ENCODE measurements around the gene CBLB.

The CBLB gene

DNA sequence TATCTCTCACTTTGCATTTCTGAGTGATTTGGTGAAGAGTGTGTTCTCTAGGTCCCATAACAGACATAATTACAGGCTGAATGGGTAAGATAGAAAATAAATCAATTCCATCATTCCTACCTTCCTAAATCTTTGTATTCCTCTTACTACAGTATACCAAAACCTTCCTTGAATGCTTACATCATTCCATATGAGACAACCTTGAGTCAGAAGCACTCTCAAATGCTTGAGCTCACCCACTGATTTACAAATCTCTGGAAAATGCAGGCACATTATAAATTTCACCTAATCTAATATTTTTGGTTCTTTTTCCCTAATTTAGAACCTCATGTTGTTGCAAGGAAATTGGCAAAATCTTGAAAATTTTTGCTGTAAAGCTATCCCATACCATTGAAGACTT lies 239.1 kb downstream of the CBLB start:
- DNase-seq (ENCODE audit: low read depth in 1 of 2, low spot score in 1 of 2) = no peak

GRCh38 chr3:105626739-105627138 lies 242.1 kb downstream of the CBLB start:
- DNase-seq (ENCODE audit: low read depth in 1 of 2, low spot score in 1 of 2) = no peak

- DNase-seq (ENCODE audit: low read depth in 1 of 2, low spot score in 1 of 2) = no peak
These were observed 246.6 kb downstream of the CBLB start for GRCh38 chr3:105622169-105622568.

DNA sequence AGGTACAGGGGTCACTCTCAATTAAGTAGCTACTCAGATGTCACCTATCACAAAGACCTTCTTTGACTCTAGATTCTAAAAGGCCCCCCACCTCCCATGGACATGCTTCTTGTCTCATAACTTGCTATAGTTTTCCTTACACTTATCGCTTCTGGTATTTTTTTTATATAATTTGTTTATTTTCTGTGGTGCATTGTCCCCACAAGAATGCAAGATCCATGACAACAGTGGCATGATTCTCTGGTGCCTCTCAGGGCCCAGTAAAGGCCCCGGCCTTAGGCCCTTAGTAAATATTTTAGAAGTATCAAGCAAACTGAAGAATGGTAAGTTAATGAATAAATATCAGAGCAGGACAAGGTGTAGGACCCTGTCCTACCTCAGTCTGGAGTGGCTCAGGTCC lies 248.6 kb downstream of the CBLB start:
- DNase-seq (ENCODE audit: low read depth in 1 of 2, low spot score in 1 of 2) = no peak

- no peak for DNase-seq (ENCODE audit: low read depth in 1 of 2, low spot score in 1 of 2)
These were observed 249.2 kb downstream of the CBLB start for GRCh38 chr3:105619651-105620050.

DNA sequence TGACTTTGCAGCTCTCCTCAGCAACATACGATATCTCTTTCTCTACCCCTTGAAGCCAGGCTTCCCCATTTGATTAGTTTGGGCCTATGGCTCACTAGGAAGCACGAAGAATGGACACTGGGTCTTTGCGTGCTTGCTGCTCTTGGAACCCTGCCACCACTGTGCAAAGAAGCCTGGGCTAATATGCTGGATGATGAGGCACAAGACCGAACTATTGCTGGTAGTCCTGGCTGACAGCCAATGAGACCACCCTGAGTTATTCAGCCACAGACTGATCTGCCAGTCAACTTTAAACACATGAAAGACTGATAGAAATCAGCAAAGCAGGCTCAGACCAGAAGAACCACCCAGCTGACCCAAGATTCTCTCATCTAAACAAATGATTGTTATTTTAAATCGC lies 250.3 kb downstream of the CBLB start:
- DNase-seq (ENCODE audit: low read depth in 1 of 2, low spot score in 1 of 2) = no peak

GRCh38 chr3:105616374-105617121 lies 252.3 kb downstream of the CBLB start:
- DNase-seq (ENCODE audit: low read depth in 1 of 2, low spot score in 1 of 2) = no peak

DNA sequence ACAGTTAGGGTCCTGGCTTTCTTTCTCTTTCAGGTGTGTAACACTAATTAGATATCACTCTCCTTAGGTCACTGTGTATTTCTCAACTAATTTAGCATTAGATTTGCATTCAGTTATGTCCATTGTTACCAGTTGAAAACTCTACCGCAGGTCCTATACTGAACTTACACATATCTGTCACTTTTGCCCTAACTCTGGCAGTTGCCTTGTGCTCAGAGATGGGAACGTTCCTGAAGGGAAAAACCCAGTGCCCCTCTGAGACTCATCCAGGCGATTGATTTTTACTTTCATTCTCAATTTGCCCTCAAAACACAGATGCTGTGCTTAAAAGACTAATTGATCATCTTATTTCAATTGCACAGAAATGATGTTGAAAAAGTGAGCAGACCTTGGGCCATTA lies 253.0 kb downstream of the CBLB start:
- no peak for DNase-seq (ENCODE audit: low read depth in 1 of 2, low spot score in 1 of 2)

DNA sequence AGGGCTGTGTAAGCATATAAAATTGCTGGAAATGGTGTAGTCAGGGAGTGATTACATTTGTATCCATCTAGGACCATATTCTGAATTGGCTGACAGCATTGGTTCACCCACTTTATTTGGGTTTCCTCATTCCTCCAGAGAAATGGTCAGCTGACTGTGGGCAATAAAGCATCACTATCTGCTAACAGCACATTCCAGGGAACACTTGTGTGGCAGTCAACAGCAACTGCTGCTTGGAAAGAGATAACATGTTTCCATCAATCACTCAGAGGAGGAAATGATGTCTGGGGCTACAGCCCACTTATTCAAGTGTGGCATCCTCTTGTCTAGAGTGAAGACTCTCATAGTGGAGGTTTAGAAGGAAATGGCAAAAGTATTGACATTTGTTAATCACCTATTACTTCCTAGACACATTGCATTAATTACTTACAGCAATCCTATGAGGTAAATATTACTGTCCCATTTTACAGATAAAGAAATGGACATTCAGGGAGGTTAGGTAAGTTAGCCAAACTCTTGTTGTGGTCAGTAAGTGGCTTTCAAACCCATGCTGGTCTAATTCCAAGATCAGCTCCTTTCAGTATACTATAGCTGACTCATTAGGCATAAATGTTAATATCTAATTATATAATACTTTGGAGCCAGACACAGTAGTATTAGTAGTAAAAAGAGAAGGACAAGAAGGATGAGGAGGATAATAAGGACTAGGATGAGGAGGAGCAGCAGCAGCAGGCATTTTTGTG lies 254.4 kb downstream of the CBLB start:
- DNase-seq (ENCODE audit: low read depth in 1 of 2, low spot score in 1 of 2) = no peak

- no peak for DNase-seq (ENCODE audit: low read depth in 1 of 2, low spot score in 1 of 2)
These were observed 255.7 kb downstream of the CBLB start for GRCh38 chr3:105613120-105613519.

GRCh38 chr3:105611304-105612192 lies 257.3 kb downstream of the CBLB start:
- DNase-seq (ENCODE audit: low read depth in 1 of 2, low spot score in 1 of 2) = no peak

DNA sequence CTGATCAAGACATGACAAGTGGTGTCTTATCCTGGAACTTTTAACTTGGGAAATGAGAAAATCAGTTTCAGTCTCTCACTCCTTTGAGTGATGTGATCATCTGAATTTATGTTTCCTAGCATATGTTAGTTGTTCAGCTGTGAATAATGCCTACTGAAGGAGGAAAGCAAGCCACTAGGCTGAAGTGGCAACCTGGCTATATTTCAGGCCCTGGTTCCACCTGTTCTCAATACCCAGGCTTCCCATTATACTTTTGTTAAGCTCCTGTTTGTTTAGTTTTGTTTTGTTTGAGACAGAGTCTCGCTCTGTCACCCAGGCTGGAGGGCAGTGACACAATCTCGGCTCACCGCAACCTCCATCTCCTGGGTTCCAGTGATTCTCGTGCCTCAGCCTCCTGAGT lies 258.3 kb downstream of the CBLB start:
- no peak for DNase-seq (ENCODE audit: low read depth in 1 of 2, low spot score in 1 of 2)

DNA sequence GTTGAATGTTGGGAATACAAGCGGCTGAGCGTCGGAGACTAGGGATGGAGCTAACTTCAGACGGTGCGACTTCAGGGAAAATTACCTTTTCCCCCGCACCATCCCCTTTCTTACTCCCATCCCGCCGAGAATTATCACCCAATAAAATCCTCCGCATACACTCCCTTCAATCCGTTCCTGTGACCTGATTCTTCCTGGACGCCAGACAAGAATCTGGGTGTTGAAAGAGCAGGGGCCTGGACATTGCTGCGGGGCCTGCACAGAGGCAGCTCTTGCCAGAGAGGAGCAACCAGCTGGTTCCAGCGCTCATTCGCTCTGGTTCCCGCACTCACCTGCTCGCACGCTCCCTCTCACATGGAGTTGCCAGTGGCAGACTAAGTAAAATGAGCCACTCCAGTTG lies 260.2 kb downstream of the CBLB start:
- no peak for DNase-seq (ENCODE audit: low read depth in 1 of 2, low spot score in 1 of 2)

DNA sequence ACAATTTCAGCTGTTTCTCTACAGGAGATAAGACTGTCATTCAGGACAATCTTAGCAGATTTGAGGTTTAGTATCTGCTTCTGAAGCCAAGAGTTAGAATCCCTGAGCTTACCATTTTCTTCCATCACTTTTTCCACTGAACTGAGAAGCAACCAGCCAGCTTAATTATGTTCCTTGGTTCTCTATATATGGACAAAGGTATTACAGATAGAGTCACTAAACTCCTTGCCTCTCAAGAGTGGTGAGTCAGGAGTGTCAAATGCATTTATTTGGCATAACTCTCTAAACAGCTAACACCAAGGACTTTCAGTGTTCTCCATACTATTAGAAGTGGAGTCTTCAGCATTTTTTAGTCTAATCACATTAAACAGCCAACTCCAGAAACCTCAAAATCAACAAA lies 262.8 kb downstream of the CBLB start:
- DNase-seq (ENCODE audit: low read depth in 1 of 2, low spot score in 1 of 2) = no peak
